Right lobe of liver (tissue), 4 donors: Measurements from ENCODE around the gene NFASC.

Experiments
- CTCF ChIP-seq, 4 donors: fragments of 200-600 bp in 3 of 4; fragments of 450-650 bp in 1 of 4; IDR thresholded peaks; one replicate each; pipeline versions ENCODE4 v1.5.1 to v1.8.0; 2016 to 2022; ENCODE audit warnings: antibody characterized with exemption in 4 of 4, mild to moderate bottlenecking in 2 of 4
- POLR2A ChIP-seq: fragments of 450-650 bp; IDR thresholded peaks from one replicate; pipeline ENCODE4 v1.6.1; 2017; ENCODE audit warnings: antibody characterized with exemption, mild to moderate bottlenecking
- donor health status: DM: no; HTN: no; CAD: no.
- donor health status: DM: no; HTN: no; CAD: no.
- donor health status: DM: no; HTN: yes; CAD: no.

GRCh38 chr1:204920511-204920910 is 49.8 kb downstream of the NFASC start:
- TF ChIP-seq POLR2A (no peak), CTCF (IDR thresholded peaks at IDR 0.05) (no peak)
